D721Med (cell line): ENCODE measurements around the gene SIT1.

Source experiments
- DNase-seq: peaks from one replicate; pipeline ENCODE4 v3.0.0; 2011; ENCODE audit warnings: low spot score; ENCODE audit not compliant: insufficient read length
- FAIRE-seq: peaks from 2 replicates; lab custom pipeline; 2011; peaks lifted over from hg19 to GRCh38; lab: Jason Lieb, UNC
- TF ChIP-seq, protein P1 (sequence below): IDR thresholded peaks from 2 replicates; pipeline ENCODE4 v1.5.1; 2012; ENCODE audit warnings: mild to moderate bottlenecking, control low read depth; ENCODE audit not compliant: insufficient read depth; ENCODE audit errors: missing control alignments

The SIT1 gene

DNA sequence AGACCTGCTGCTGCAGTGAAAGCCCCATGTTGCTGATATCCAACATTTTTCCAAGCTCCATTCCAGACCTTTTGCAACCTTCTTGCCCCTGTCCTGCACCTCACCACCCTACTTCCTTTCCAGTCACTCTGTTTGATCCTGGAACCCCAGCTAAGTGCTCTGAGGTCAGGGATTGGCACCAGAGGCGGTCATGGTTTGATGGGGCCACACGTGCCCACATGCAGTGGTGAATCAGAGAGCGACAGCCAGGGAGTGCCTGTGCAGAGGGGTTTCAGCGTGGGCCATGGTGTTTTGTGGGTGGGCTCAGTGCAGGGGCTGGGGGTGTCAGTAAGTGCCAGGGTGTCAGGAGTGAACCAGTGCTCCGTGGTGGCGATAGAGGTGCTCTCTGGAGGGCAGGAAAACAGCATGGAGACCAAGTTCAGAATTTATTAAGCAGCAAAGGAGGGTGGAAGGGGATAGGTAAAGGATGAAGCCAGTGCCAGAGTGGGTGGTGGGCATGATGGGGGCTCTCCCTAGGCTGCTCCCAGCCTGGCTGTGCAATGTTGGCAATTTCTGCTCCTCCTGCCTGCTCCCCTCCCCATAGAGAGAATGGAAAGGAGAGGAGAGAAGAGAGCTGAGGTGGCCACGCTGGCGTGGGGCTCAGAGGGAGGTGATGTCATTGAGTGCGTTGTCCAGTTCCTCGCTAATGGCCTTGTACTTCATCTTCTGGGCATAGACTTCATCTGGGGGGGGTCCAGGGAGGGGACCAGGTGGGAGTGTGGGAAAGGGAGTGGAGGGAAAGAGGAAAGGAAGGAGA is 32.0 kb upstream of the SIT1 start:
- DNase-seq = no peak
- TF ChIP-seq, protein P1, sequence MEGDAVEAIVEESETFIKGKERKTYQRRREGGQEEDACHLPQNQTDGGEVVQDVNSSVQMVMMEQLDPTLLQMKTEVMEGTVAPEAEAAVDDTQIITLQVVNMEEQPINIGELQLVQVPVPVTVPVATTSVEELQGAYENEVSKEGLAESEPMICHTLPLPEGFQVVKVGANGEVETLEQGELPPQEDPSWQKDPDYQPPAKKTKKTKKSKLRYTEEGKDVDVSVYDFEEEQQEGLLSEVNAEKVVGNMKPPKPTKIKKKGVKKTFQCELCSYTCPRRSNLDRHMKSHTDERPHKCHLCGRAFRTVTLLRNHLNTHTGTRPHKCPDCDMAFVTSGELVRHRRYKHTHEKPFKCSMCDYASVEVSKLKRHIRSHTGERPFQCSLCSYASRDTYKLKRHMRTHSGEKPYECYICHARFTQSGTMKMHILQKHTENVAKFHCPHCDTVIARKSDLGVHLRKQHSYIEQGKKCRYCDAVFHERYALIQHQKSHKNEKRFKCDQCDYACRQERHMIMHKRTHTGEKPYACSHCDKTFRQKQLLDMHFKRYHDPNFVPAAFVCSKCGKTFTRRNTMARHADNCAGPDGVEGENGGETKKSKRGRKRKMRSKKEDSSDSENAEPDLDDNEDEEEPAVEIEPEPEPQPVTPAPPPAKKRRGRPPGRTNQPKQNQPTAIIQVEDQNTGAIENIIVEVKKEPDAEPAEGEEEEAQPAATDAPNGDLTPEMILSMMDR = no peak
- no peak for FAIRE-seq

- no peak for DNase-seq
- FAIRE-seq = no peak
- TF ChIP-seq, protein P1 = no peak
These were observed 31.3 kb upstream of the SIT1 start for GRCh38 chr9:35682051-35682450.

DNA sequence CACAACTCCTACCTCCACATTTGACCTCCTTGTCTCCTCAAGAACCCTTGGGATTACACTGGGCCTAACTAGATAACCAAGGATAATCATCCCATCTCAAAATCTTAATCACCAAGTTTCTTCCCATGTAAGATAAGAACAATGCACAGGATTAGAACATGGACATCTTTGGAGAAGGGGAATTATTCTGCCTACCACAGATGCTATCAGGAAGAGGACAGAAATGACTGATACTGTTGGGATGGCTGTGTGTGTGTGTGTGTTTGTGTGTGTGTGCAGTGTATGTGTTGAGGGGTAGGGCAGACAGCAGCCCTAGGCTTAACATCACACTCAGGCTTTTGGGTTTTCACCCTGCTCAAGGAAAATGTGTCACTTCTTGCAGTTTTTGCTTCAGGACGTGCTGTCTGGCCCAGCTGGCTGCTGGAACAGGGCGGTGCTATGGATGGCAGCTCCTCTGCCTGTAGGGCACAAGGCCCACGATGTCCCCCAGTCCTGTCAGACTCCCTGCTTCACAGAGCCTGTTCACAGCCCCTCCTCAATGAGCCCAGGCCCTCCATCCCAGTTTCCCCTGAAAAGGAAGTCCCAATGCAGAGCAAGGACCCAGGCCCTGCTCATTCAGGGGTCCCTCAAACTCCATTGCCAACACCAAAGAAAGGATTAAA is 30.7 kb upstream of the SIT1 start:
- TF ChIP-seq, protein P1 = no peak
- DNase-seq (no peak), FAIRE-seq (no peak)

DNA sequence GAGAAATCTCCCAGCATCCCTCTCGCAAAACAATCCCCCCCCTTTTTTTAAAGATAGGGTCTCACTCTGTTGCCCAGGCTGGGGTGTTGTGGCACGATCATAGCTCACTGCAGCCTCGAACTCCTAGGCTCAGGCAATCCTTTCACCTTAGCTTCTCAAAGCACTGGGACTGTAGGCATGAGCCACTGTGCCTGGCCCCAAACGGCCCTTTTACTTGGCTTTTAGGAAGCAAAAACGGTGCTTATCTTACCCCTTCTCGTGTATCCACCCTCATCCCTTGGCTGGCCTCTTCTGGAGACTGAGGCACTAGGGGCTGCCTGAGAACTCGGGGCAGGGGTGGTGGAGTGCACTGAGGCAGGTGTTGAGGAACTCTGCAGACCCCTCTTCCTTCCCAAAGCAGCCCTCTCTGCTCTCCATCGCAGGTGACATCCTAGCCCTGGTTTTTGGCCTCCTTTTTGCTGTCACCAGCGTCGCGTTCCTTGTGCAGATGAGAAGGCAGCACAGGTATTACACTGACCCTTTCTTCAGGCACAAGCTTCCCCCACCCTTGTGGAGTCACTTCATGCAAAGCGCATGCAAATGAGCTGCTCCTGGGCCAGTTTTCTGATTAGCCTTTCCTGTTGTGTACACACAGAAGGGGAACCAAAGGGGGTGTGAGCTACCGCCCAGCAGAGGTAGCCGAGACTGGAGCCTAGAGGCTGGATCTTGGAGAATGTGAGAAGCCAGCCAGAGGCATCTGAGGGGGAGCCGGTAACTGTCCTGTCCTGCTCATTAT is 29.8 kb upstream of the SIT1 start:
- TF ChIP-seq, protein P1 = no peak
- FAIRE-seq (no peak), DNase-seq (no peak)

- no peak for FAIRE-seq
- no peak for DNase-seq
- TF ChIP-seq, protein P1 = no peak
These were observed 29.1 kb upstream of the SIT1 start for GRCh38 chr9:35679766-35680330.

- no peak for FAIRE-seq
- TF ChIP-seq, protein P1 = no peak
- no peak for DNase-seq
These were observed 28.4 kb upstream of the SIT1 start for GRCh38 chr9:35679091-35679490.
